Esophagus squamous epithelium (tissue), 4 donors: ENCODE data around the gene SLC5A4.

Experiments
- CTCF ChIP-seq, 6 experiments: fragments of 450-650 bp in 4 of 6; fragments of 200-600 bp in 2 of 6; sonication (generic) in 2 of 6; IDR thresholded peaks; one replicate each; pipeline ENCODE4 v1.5.1; 2016 to 2019; ENCODE audit warnings: antibody characterized with exemption in 6 of 6, mild to moderate bottlenecking in 4 of 6, moderate library complexity in 4 of 6
- POLR2A ChIP-seq, 4 donors: fragments of 450-650 bp; IDR thresholded peaks; one replicate each; pipeline ENCODE4 v1.6.1; 2017; ENCODE audit warnings: antibody characterized with exemption in 4 of 4, mild to moderate bottlenecking in 4 of 4, moderate library complexity in 3 of 4

- TF ChIP-seq CTCF (IDR thresholded peaks at IDR 0.05) = no peak
- no peak for TF ChIP-seq POLR2A (IDR thresholded peaks at IDR 0.05)
Measured at GRCh38 chr22:32207971-32208480, 47.1 kb downstream of the SLC5A4 start.
